WTC11 (cell line): ENCODE measurements around the gene FAM204A.

Experiments used
- ATF3 ChIP-seq: sonication (generic); formaldehyde crosslinking; conservative IDR thresholded peaks from 2 replicates; pipeline ENCODE4 v1.8.1; 2022; ENCODE audit warnings: mild to moderate bottlenecking, missing genetic modification reagents
- CTCF ChIP-seq: fragments of 200-600 bp; IDR thresholded peaks from 2 replicates; pipeline ENCODE4 v1.8.0; 2022; ENCODE audit warnings: antibody characterized with exemption
- EMX1 ChIP-seq: fragments of 250-450 bp; sonication (Bioruptor Pico); IDR thresholded peaks from 2 replicates; pipeline ENCODE4 v1.8.0; 2021; ENCODE audit warnings: mild to moderate bottlenecking
- GABPB1 ChIP-seq: sonication (generic); formaldehyde crosslinking; IDR thresholded peaks from 2 replicates; pipeline ENCODE4 v1.8.1; 2023; ENCODE audit warnings: mild to moderate bottlenecking, missing genetic modification reagents
- TP53 ChIP-seq: sonication (generic); formaldehyde crosslinking; IDR thresholded peaks from 2 replicates; pipeline ENCODE4 v1.8.1; 2023; ENCODE audit warnings: mild to moderate bottlenecking, missing genetic modification reagents

DNA sequence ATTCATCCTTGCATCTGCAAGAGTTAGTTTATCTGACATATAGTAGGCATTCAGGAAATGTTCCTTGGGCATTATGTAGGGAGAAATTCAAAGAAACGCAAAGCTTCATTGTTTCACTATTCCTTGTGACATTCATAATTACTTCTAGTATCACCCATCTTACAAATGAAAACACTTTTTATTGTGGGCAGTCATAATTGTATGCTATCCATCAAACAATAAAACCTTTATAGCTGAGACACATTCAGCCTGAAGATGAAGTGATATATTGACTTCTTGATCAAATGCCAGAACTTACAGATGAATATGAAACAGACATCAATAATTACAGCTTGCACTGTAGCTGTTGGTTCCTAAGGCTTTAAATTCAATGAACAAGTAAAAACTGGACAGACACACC, 36.4 kb downstream of the FAM204A start:
- TF ChIP-seq EMX1 (CRISPR knock-in tag) (no peak), GABPB1 (CRISPR knock-in tag) (no peak), ATF3 (CRISPR knock-in tag) (no peak), CTCF (no peak), TP53 (CRISPR knock-in tag) (no peak)
